Stimulated activated CD4-positive, alpha-beta T cell treated with anti-CD3 and anti-CD28 coated beads, TNF-alpha, amount 100 ng/mL, for 24 hours (primary cell): ENCODE data around the gene ACADS.

Experiments
- DNase-seq, 3 experiments: peaks; one replicate each; pipeline ENCODE4 v3.0.0-alpha.2; 2020; ENCODE audit warnings: low read depth in 3 of 3

The ACADS gene

DNA sequence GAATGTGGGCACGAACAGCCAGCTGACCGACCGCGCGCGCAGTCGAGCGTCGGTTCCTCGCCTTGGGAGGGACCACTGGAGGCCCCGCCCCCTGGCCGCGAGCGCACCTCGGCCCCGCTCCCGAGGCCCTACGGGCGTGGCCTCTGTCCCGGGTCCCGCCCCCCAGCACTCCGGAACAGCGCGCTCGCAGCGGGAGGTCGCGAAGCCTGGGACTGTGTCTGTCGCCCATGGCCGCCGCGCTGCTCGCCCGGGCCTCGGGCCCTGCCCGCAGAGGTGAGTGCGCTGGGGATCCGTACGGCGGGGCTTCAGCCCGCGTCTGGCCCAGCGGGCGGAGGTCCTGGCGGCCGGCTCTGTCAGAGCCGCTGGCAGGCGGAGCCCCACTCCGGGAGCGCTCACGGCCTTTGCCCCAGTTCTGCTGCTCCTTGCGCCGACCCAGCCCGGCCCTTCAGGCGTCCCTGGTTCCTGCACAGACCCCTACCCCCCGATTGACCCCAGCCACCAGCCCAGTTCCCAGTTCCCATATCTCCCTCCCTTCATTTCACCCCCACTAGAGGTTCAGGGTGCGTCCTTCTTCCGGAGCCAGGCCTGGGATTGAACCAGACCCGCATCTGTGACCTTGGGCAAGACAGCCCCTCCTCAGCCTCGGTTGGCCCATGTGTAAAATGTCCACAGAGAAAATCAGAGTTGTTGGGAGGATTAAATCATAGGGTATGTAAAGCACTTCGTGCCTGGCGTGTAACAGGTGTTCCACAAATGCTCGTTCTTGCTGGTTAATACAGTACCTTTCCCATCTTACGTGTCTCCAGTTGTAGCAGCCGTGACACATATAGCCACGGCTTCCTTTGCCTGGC, at the start of gene ACADS:
Gene ACADS (plus strand): TSS at position 168 of the 851 bp plus-strand sequence. CDS start 60 bp downstream, at position 228.
- DNase-seq: peak; percentile 66 to 88 (median 81)

- DNase-seq: no peak
Measured at GRCh38 chr12:120677765-120678473, 47.7 kb upstream of the ACADS start.

- no peak for DNase-seq
Measured at GRCh38 chr12:120678572-120678971, 47.1 kb upstream of the ACADS start.

DNA sequence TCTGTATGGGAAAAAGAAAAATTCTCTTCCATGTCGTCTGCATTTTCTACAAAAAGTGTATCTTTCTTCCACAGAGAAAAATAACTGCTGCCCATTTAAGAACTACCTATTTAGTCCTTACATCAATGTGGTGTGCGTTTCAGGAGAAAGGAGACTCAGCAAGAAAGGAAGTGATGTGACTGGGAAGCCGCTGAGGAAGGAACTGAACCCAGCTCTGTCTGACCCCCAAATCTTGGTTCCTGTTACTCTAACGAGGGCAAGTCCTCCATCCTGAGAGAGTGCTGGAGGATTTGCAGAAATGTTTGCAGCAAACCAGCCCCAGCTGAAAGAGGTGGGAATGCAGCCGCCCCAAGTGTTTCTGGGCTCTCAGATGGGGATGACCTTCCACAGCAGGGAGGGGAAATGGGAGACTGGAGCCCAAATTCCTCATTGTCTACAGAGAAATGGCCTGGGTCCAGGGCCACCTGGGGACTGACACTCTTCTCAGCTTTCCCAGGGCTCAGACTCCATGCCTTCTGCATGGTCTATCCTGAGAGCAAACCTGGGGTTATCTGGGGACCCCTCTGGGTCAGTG, 45.4 kb upstream of the ACADS start:
- DNase-seq: no peak

- no peak for DNase-seq
Measured at GRCh38 chr12:120684523-120684932, 41.1 kb upstream of the ACADS start.

GRCh38 chr12:120685522-120685921, 40.1 kb upstream of the ACADS start:
- no peak for DNase-seq

DNA sequence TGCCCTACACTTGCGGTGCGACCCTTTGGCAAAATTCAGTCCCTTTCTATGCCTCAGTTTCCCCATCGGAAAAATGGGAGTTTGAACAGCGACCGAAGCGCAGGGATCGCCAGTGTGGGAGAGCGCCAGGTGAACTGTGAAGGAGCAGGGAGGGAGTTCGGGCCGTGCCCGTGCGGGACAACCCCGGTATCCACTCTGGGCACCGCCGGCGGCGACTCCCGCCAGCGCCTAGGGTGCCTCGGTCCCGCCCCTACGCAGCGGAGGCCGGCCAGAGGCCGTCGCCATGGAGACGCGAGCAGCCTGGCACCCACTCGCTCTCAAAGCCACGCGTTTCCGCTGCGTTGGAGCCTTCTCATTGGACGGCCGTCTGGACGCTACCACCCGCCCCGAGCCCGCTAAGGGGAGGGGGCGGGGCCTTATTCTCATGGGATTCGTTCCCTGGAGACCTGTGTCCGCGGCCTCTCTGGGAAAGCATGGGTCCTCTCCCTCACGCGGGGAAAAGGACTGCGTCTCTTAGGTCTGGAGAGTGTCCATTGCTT, 39.4 kb upstream of the ACADS start:
- DNase-seq: peak; percentile 93 to 97 (median 93)

DNA sequence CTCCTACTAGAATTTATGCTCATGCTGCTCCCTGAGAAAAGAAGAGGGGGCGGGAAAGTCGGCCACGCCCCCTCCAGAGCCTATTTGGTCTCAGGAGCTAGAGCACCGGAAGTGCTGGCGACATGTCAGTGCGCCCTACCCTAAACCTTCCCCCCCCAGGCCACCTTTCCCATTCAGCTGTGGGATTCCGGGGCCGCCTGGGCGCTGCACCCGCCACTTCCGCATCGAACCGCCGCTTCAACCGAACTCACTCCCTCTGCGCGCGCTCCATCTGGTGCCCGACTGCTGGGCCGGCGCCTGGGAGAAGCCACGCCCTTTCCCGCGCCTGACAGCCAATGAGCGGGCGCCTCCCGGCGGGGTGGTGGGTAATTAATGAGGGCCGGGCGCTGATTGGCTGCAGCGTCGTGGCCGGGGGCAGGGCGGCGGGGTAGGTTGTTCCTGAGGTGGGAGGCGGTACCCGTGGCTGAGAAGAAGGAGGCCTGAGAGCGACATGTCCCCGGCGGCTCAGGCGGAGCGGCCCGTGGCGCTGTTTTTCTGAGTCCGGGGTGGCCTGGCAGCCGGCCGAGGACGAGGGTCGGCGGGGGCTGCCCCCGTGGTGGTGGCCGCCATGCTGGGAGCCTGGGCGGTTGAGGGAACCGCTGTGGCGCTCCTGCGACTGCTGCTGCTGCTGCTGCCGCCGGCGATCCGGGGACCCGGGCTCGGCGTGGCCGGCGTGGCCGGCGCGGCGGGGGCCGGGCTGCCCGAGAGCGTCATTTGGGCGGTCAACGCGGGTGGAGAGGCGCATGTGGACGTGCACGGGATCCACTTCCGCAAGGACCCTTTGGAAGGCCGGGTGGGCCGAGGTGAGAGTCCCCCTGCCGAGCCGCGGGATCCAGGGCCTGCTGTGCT, 38.7 kb upstream of the ACADS start, which contains the start of gene MLEC:
Gene MLEC (plus strand): TSS at position 460 of the 888 bp plus-strand sequence. CDS start 148 bp downstream, at position 608.
- DNase-seq: peak; percentile 98 to 99 (median 99)

DNA sequence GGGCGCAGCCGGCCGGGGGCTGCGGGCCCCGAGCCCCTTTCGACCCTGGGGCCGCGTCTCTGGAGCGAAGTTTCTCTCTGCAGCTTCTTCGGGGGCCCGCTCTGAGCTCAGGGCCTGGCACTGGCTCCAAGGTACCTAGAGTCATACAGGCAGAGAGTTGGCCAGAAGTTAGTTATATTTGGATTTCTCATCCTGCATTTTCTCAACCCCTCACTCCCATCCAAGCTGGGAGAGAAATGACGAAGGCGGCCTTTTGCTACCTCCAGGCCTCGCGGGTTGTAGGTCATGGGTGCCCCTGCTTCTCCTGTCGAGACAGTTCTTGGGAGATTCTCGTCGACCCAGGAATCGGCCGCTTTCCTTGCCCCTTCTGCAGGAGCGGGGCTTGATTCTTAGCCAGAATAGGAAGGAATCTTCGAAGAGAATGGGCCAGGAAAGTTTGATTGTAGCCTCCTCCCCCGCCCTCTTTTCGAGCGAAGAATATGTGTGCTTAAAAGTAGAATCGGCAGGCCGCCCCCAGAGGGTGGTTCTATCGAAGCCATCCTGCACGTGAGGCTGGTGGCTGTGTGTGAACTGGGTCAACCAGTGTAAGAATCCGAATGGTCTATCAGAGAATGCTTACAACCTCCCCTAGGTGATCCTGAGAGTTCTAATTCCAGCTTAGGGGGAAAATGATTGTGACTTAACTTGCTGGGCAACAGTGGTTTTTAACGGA, 37.9 kb upstream of the ACADS start:
- peak in 1 of 3 experiments; percentile 39 for DNase-seq

DNA sequence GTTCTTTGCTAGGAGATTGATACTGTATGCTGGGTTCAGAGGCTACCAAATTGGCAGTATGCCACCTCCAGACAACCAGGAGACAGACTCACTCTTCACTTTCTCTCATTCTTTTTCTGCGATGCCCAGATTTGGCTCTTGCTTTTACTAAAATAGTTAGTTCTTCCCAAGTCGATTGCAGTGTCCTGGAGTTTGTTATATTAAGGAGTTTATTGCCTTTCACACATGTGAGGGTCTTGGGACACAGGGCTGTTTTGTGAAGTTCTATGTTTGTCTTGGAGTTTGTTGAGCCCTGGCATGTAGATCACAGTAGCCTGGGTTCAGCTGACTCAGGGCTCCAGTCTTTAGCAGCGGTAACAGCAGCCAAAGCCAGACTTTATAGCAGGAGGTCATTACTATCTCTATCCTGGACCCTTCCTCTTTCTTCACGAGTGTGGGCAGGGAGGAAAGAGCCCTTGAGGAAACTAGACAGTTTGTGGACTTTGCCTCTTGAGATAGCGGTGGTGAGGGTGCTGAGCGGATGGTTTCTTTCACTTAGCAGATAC, 37.0 kb upstream of the ACADS start:
- no peak for DNase-seq

DNA sequence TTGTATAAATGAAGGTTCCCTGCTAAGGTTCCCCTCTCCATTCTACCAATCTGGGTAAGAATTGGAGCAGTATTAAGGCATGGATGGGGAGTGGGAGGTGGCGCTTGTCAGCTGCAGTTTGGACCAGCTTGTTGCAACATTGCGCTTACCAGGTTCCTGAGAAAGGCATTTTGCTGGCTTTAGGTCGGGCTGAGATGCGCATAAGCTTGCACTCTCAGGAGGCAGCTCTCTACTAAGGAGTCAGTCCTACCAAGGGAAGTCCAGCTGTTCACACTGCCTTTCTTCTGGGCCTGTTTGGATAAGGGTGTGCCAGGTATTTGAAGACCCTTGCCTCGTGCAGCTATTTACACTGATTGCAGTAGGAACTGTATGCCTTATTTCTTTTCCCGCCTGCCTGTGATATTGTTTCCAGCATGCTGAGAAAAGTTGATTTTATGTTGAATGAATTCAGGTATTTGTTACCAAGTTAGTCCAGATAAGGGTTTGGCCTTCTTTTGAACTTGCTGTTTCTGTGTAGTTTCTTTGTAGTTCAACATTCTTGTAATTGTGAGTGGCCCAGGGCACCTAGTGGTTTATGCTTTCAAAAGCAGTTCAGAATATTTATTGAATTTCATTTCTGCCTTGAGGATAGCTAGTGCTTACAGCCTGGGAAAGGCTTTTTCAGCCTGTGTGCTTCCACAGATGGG, 36.1 kb upstream of the ACADS start:
- DNase-seq: no peak

- DNase-seq: no peak
Measured at GRCh38 chr12:120690083-120690450, 35.6 kb upstream of the ACADS start.

DNA sequence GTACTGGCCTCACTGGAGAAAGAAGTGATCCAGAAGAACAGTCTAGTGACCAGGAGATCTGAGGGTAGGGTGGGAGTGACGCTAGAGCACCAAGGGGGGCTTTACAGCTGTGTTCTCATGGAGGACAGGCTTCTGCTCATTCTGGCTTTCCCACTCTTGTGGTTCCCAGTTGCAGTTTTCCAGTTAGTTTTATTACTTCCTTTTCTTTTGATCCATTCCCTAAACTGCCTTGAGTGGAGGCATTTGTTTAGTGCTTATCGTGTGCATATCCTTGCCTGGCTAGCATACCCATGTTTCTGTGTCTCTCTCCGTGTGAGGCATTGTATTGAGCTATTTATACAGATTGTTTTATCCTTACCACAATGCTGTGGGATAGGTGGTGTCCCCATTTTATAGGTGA, 34.6 kb upstream of the ACADS start:
- no peak for DNase-seq

- no peak for DNase-seq
Measured at GRCh38 chr12:120692524-120693033, 33.0 kb upstream of the ACADS start.

- no peak for DNase-seq
Measured at GRCh38 chr12:120693848-120694247, 31.8 kb upstream of the ACADS start.

DNA sequence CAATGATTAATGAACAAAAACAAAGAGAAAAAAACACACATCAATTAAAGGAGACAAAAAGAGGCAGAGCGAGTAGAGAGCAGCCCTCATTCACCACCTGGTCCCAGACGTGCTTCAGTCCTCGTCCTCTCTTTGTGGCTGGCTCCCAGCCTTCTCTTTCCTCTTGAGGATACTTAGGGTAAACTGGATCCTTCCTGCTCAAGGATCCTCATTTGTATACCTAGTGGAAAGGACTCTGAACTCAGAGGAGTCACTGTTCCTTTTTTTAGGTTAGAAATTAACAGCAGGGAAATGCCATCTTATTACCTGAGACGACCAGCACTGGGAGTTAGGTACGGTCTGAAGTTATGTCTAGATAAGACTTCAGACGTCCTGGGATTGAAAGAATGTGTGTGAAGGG, 29.0 kb upstream of the ACADS start:
- DNase-seq: no peak

- no peak for DNase-seq
Measured at GRCh38 chr12:120697344-120697743, 28.3 kb upstream of the ACADS start.

DNA sequence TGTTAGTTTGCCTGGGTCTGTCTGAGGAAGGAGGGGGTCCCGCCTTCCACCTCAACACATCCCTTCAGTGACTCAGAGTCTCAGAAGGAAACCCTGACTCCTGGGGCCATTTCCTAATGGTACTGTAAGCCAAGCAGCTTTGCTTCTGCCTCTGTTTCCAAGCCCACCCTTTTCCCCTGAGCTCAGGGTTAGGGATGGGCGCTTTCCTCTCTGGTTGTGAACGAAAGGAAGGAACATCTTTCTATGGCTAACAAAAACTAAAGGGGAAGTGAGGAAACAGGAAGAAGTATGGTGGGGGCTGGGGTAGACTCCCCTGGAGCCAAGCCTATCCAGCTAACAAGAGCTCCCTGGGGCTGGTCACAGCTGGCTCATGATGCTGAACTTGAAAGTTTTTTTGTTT, 27.0 kb upstream of the ACADS start:
- DNase-seq: no peak

DNA sequence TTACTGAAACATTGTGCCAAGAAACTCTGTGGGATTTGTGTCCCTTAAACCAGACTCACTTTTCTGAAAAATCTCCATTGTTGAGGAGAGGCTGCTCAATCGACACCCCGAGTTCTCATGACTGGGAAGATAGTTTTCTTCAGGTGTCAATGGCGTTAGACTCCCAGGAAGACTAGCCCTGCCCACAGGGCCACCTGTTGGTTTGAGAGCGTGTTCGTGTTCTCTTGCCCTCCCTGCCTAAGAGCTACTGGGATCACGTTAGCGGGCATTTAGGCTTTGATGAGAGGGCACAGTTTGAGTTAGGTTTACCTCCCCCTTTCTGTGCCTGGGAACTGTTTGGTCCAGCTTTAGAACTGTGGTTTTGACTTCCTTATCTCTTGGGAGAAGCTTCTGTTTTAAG, 26.1 kb upstream of the ACADS start:
- no peak for DNase-seq

GRCh38 chr12:120700886-120701285, 24.7 kb upstream of the ACADS start:
- DNase-seq: no peak
